AG10803 (cell line): ENCODE measurements around the gene HSDL1.

Experiments
- DNase-seq: peaks from one replicate; pipeline ENCODE4 v3.0.0; 2010; ENCODE audit warnings: low read depth
- H3K4me3 ChIP-seq: 2 replicates; pipeline ENCODE4 v1.5.1; 2011; ENCODE audit warnings: mild to moderate bottlenecking, low read length, control low read depth
- CTCF ChIP-seq: conservative IDR thresholded peaks from 2 replicates; pipeline ENCODE4 v1.5.1; 2011; ENCODE audit warnings: mild to moderate bottlenecking, low read length, control low read depth, inconsistent platforms

Gene HSDL1

GRCh38 chr16:84087001-84087400 is 58.0 kb downstream of the HSDL1 start:
- no peak overlapping the region for H3K4me3 ChIP-seq

GRCh38 chr16:84086341-84086740 is 58.6 kb downstream of the HSDL1 start:
- no peak overlapping the region for H3K4me3 ChIP-seq
- TF ChIP-seq CTCF = no peak

More at GRCh38 chr16:84087001-84087400, 58.0 kb downstream of the HSDL1 start:
- DNase-seq = no peak
- no peak for TF ChIP-seq CTCF

GRCh38 chr16:84085773-84086172 is 59.2 kb downstream of the HSDL1 start:
- no peak for DNase-seq
- no peak for TF ChIP-seq CTCF
- H3K4me3 ChIP-seq = no peak overlapping the region

More at GRCh38 chr16:84086341-84086740, 58.6 kb downstream of the HSDL1 start:
- no peak for DNase-seq

- TF ChIP-seq CTCF = no peak
- H3K4me3 ChIP-seq = no peak overlapping the region
- no peak for DNase-seq
Measured at GRCh38 chr16:84085271-84085667, 59.7 kb downstream of the HSDL1 start.

- TF ChIP-seq CTCF = peak; percentile 71
- peak; percentile 52 for DNase-seq
- H3K4me3 ChIP-seq = no peak overlapping the region
Measured at GRCh38 chr16:84084570-84085270, 60.3 kb downstream of the HSDL1 start.

- TF ChIP-seq CTCF = no peak
- no peak for DNase-seq
- H3K4me3 ChIP-seq = no peak overlapping the region
Measured at GRCh38 chr16:84082835-84083569, 62.0 kb downstream of the HSDL1 start.

- no peak overlapping the region for H3K4me3 ChIP-seq
- no peak for TF ChIP-seq CTCF
- no peak for DNase-seq
Measured at GRCh38 chr16:84082110-84082509, 62.9 kb downstream of the HSDL1 start.
